OCI-LY1 (cell line): ENCODE results near the gene CAPN7.

Experiments
- H2AFZ ChIP-seq: fragments of 200-600 bp; sonication (generic), shearing (Covaris generic); 2 replicates; pipeline ENCODE4 v1.6.0; 2014; ENCODE audit warnings: antibody characterized with exemption, mild to moderate bottlenecking, low read length
- H3F3A ChIP-seq: fragments of 200-600 bp; sonication (generic), shearing (Covaris generic); 2 replicates; pipeline ENCODE4 v1.6.0; 2014; ENCODE audit warnings: mild to moderate bottlenecking, antibody characterized with exemption, low read length, moderate library complexity; ENCODE audit not compliant: insufficient read depth
- H3K27ac ChIP-seq: fragments of 200-600 bp; sonication (generic); 2 replicates; pipeline ENCODE4 v1.5.1; 2014; ENCODE audit warnings: low read length, mixed run types, mild to moderate bottlenecking, low read depth; ENCODE audit not compliant: poor library complexity, severe bottlenecking
- H3K27me3 ChIP-seq: fragments of 200-600 bp; sonication (generic); 2 replicates; pipeline ENCODE4 v1.6.0; 2014; ENCODE audit warnings: antibody characterized with exemption, mild to moderate bottlenecking, low read length, moderate library complexity; ENCODE audit not compliant: insufficient read depth
- H3K36me3 ChIP-seq: fragments of 200-600 bp; sonication (generic); 2 replicates; pipeline ENCODE4 v1.6.1; 2014; ENCODE audit warnings: mild to moderate bottlenecking, antibody characterized with exemption, low read length, moderate library complexity, mixed read lengths; ENCODE audit not compliant: insufficient read depth
- H3K4me1 ChIP-seq: fragments of 200-600 bp; sonication (generic); 2 replicates; pipeline ENCODE4 v1.5.1; 2014; ENCODE audit warnings: mild to moderate bottlenecking, low read length, moderate library complexity; ENCODE audit not compliant: insufficient read depth, severe bottlenecking
- H3K4me2 ChIP-seq: fragments of 200-600 bp; sonication (generic), shearing (Covaris generic); 2 replicates; pipeline ENCODE4 v1.6.1; 2014; ENCODE audit warnings: low read length
- H3K4me3 ChIP-seq: fragments of 200-600 bp; sonication (generic); 2 replicates; pipeline ENCODE4 v1.5.1; 2014; ENCODE audit warnings: low read length, low read depth, mild to moderate bottlenecking, mixed read lengths; ENCODE audit not compliant: poor library complexity, severe bottlenecking
- H3K79me2 ChIP-seq: fragments of 200-600 bp; shearing (Covaris generic); 2 replicates; pipeline ENCODE4 v1.6.1; 2016; ENCODE audit warnings: mixed run types, low read length, mixed read lengths; ENCODE audit not compliant: insufficient read depth
- H3K9ac ChIP-seq: fragments of 200-600 bp; sonication (generic), shearing (Covaris generic); 2 replicates; pipeline ENCODE4 v1.6.1; 2014; ENCODE audit warnings: mild to moderate bottlenecking, low read length, mixed read lengths
- H3K9me2 ChIP-seq: fragments of 200-600 bp; sonication (generic), shearing (Covaris generic); 2 replicates; pipeline ENCODE4 v1.6.1; 2014; ENCODE audit warnings: low read depth, mild to moderate bottlenecking, low read length, mixed read lengths
- H3K9me3 ChIP-seq: fragments of 200-600 bp; shearing (Covaris generic); 2 replicates; pipeline ENCODE4 v1.6.1; 2014; ENCODE audit warnings: low read length, mixed read lengths
- H4K20me1 ChIP-seq: fragments of 200-600 bp; sonication (generic), shearing (Covaris generic); 2 replicates; pipeline ENCODE4 v1.6.0; 2016; ENCODE audit warnings: mild to moderate bottlenecking, low read length; ENCODE audit not compliant: insufficient read depth
- EZH2 ChIP-seq: fragments of 200-600 bp; sonication (generic), shearing (Covaris generic); IDR thresholded peaks from 2 replicates; pipeline ENCODE4 v1.8.0; 2017; ENCODE audit warnings: borderline replicate concordance, mixed run types, mild to moderate bottlenecking, antibody characterized with exemption, low read length, moderate library complexity, mixed read lengths
- TF ChIP-seq, protein P1 (sequence below): fragments of 200-600 bp; sonication (generic), shearing (Covaris generic); IDR thresholded peaks from 2 replicates; pipeline ENCODE4 v1.5.1; 2017; ENCODE audit warnings: mild to moderate bottlenecking, antibody characterized with exemption, low read length, moderate library complexity, mixed read lengths

The CAPN7 gene

DNA sequence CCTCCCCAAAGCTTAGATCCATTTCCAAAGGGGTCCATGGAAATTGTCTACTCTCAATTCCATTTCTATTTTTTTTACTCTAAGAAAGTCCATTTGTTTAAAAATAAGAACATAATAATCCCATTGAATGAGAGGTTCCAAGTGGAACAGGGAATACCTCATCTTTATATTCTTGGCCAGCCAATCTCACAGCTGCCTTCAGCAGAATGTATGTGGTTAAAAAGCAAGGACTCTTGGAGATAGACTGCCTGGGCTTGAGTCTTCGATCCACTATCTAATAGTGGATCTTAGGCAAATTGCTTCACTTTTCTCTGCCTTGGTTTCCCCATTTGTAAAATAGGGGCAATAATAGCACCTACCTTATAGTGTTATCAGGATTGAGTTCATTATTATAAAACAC, 24.5 kb upstream of the CAPN7 start:
- H3K4me3 ChIP-seq = no peak overlapping the region
- H3K9me3 ChIP-seq = no peaks in the 10 kb centered on the region
- TF ChIP-seq, protein P1, sequence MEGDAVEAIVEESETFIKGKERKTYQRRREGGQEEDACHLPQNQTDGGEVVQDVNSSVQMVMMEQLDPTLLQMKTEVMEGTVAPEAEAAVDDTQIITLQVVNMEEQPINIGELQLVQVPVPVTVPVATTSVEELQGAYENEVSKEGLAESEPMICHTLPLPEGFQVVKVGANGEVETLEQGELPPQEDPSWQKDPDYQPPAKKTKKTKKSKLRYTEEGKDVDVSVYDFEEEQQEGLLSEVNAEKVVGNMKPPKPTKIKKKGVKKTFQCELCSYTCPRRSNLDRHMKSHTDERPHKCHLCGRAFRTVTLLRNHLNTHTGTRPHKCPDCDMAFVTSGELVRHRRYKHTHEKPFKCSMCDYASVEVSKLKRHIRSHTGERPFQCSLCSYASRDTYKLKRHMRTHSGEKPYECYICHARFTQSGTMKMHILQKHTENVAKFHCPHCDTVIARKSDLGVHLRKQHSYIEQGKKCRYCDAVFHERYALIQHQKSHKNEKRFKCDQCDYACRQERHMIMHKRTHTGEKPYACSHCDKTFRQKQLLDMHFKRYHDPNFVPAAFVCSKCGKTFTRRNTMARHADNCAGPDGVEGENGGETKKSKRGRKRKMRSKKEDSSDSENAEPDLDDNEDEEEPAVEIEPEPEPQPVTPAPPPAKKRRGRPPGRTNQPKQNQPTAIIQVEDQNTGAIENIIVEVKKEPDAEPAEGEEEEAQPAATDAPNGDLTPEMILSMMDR = no peak
- no peak for TF ChIP-seq EZH2
- no peaks in the 10 kb centered on the region for H3K4me1 ChIP-seq
- H3F3A ChIP-seq = no peaks in the 10 kb centered on the region
- no peak overlapping the region for H2AFZ ChIP-seq
- H3K79me2 ChIP-seq = no peaks in the 10 kb centered on the region
- H3K9ac ChIP-seq = no peak overlapping the region
- no peaks in the 10 kb centered on the region for H3K9me2 ChIP-seq
- no peak overlapping the region for H3K4me2 ChIP-seq
- H3K27ac ChIP-seq = no peak overlapping the region
- no peaks in the 10 kb centered on the region for H3K27me3 ChIP-seq
- no peaks in the 10 kb centered on the region for H4K20me1 ChIP-seq
- H3K36me3 ChIP-seq = no peaks in the 10 kb centered on the region

GRCh38 chr3:15181963-15182362, 24.1 kb upstream of the CAPN7 start:
- H3K9me3 ChIP-seq = no peaks in the 10 kb centered on the region
- H3K36me3 ChIP-seq = no peaks in the 10 kb centered on the region
- no peak overlapping the region for H3K27ac ChIP-seq
- no peaks in the 10 kb centered on the region for H3K27me3 ChIP-seq
- no peaks in the 10 kb centered on the region for H3F3A ChIP-seq
- H3K4me2 ChIP-seq = no peak overlapping the region
- H3K4me1 ChIP-seq = no peaks in the 10 kb centered on the region
- H3K9me2 ChIP-seq = no peaks in the 10 kb centered on the region
- no peak overlapping the region for H2AFZ ChIP-seq
- no peaks in the 10 kb centered on the region for H3K79me2 ChIP-seq
- H3K4me3 ChIP-seq = no peak overlapping the region
- H4K20me1 ChIP-seq = no peaks in the 10 kb centered on the region
- TF ChIP-seq EZH2 = no peak
- no peak overlapping the region for H3K9ac ChIP-seq

DNA sequence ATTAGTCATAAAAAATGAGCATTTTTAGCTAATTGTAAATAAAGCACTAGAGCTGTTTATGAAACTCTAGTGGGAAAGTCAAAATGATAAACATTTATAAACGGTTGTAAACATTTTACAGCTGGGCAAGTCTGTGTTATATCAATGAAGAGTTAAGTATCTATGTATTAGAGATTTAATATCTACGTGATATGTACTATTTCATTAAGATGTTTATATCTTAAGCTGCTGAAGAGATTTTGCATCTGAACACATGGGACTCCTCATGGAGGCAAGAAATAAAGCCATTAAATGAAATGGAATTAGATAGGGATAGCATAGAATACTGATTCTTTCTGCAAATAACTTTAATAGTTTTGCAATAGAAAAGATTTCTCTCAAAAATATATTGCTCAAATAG, 23.0 kb upstream of the CAPN7 start:
- H3K36me3 ChIP-seq = no peaks in the 10 kb centered on the region

GRCh38 chr3:15185404-15185803, 20.6 kb upstream of the CAPN7 start:
- Histone ChIP-seq H3K4me1 (no peaks in the 10 kb centered on the region), H3K9me3 (no peaks in the 10 kb centered on the region), H4K20me1 (no peaks in the 10 kb centered on the region), H3K27ac (no peak overlapping the region), H2AFZ (no peak overlapping the region), H3K9me2 (no peaks in the 10 kb centered on the region), H3K36me3 (no peaks in the 10 kb centered on the region), H3K4me3 (no peak overlapping the region), H3K4me2 (no peak overlapping the region), H3K79me2 (no peaks in the 10 kb centered on the region), H3F3A (no peaks in the 10 kb centered on the region), H3K27me3 (no peaks in the 10 kb centered on the region), H3K9ac (no peak overlapping the region)
- TF ChIP-seq, protein P1 = no peak
- TF ChIP-seq EZH2 = no peak

More for the DNA sequence above, 23.0 kb upstream of the CAPN7 start:
- H3K9ac ChIP-seq = no peak overlapping the region
- no peaks in the 10 kb centered on the region for H3K4me1 ChIP-seq
- TF ChIP-seq EZH2 = no peak
- TF ChIP-seq, protein P1 = no peak
- no peaks in the 10 kb centered on the region for H4K20me1 ChIP-seq
- H3F3A ChIP-seq = no peaks in the 10 kb centered on the region
- H3K9me3 ChIP-seq = no peaks in the 10 kb centered on the region
- no peak overlapping the region for H3K4me2 ChIP-seq
- H2AFZ ChIP-seq = no peak overlapping the region
- H3K27ac ChIP-seq = no peak overlapping the region
- no peak overlapping the region for H3K4me3 ChIP-seq
- H3K27me3 ChIP-seq = no peaks in the 10 kb centered on the region
- H3K79me2 ChIP-seq = no peaks in the 10 kb centered on the region
- H3K9me2 ChIP-seq = no peaks in the 10 kb centered on the region
